NCI-H128 (cell line): ENCODE measurements around the gene OXER1.

Experiments
- DNase-seq: peaks from one replicate; lab custom pipeline; 2025; ENCODE audit not compliant: unreplicated experiment; lab: John Stamatoyannopoulos, UW

Gene OXER1

GRCh38 chr2:42770288-42771131 is 6.6 kb upstream of the OXER1 start:
- DNase-seq, result no peak

GRCh38 chr2:42769583-42770287 is 5.8 kb upstream of the OXER1 start:
- no peak for DNase-seq

- DNase-seq, result no peak
These were observed 4.8 kb upstream of the OXER1 start for GRCh38 chr2:42768706-42769256.

- no peak for DNase-seq
These were observed 4.2 kb upstream of the OXER1 start for GRCh38 chr2:42767899-42768705.

GRCh38 chr2:42767080-42767898 is 3.4 kb upstream of the OXER1 start:
- no peak for DNase-seq

GRCh38 chr2:42765686-42766085 is 1.8 kb upstream of the OXER1 start:
- DNase-seq, result no peak

GRCh38 chr2:42764901-42765300 is 966 bp upstream of the OXER1 start:
- DNase-seq, result no peak

GRCh38 chr2:42762823-42763804 is 821 bp downstream of the OXER1 start:
- no peak for DNase-seq

- no peak for DNase-seq
These were observed 1.8 kb downstream of the OXER1 start for GRCh38 chr2:42762155-42762554.

- no peak for DNase-seq
These were observed 2.4 kb downstream of the OXER1 start for GRCh38 chr2:42761554-42761953.

GRCh38 chr2:42758751-42759150 is 5.2 kb downstream of the OXER1 start:
- DNase-seq, result no peak

- no peak for DNase-seq
These were observed 5.8 kb downstream of the OXER1 start for GRCh38 chr2:42757981-42758740.

GRCh38 chr2:42756966-42757513 is 6.9 kb downstream of the OXER1 start:
- DNase-seq, result no peak

- DNase-seq, result no peak
These were observed 7.7 kb downstream of the OXER1 start for GRCh38 chr2:42756150-42756775.

- no peak for DNase-seq
These were observed 8.6 kb downstream of the OXER1 start for GRCh38 chr2:42755191-42755880.

- DNase-seq, result no peak
These were observed 9.2 kb downstream of the OXER1 start for GRCh38 chr2:42754776-42755140.
